ENCODE data around the gene MANEA.

The MANEA gene

GRCh38 chr6:95589067-95589466 lies 11.7 kb downstream of the MANEA start:
- DNase-seq = no peak

- no peak for DNase-seq
Observed at GRCh38 chr6:95589826-95590570, 12.7 kb downstream of the MANEA start.

- DNase-seq = peak; percentile 41
Observed at GRCh38 chr6:95593025-95593424, 15.7 kb downstream of the MANEA start.

GRCh38 chr6:95596021-95596420 lies 18.7 kb downstream of the MANEA start:
- DNase-seq = no peak

- no peak for DNase-seq
Observed at GRCh38 chr6:95599706-95600105, 22.4 kb downstream of the MANEA start.

- no peak for DNase-seq
Observed at GRCh38 chr6:95601133-95601532, 23.8 kb downstream of the MANEA start.

GRCh38 chr6:95614094-95614493 lies 36.8 kb downstream of the MANEA start:
- no peak for DNase-seq

- DNase-seq = peak; percentile 0
Observed at GRCh38 chr6:95629551-95629950, 52.2 kb downstream of the MANEA start.

GRCh38 chr6:95636552-95637431 lies 59.5 kb downstream of the MANEA start:
- no peak for DNase-seq

- peak; percentile 11 for DNase-seq
Observed at GRCh38 chr6:95648636-95649035, 71.3 kb downstream of the MANEA start.

- no peak for DNase-seq
Observed at GRCh38 chr6:95649451-95649850, 72.1 kb downstream of the MANEA start.

GRCh38 chr6:95654176-95654575 lies 76.8 kb downstream of the MANEA start:
- no peak for DNase-seq

GRCh38 chr6:95658886-95659285 lies 81.6 kb downstream of the MANEA start:
- no peak for DNase-seq
